Keratinocyte (primary cell): ENCODE results near the gene AOPEP. TPM values are rescaled to one million over a fixed set of nuclear protein-coding genes. Genes with fewer than 3 reads are reported as not detected.

Experiments used
- DNase-seq: peaks from one replicate; pipeline ENCODE4 v3.0.0-alpha.2; 2011; ENCODE audit warnings: low read depth, missing footprints, low spot score
- FAIRE-seq: peaks from 2 replicates; lab custom pipeline; 2011; peaks lifted over from hg19 to GRCh38; lab: Jason Lieb, UNC
- H2AFZ ChIP-seq: 2 replicates; pipeline ENCODE4 v1.6.0; 2012; ENCODE audit warnings: low read length, control low read depth, inconsistent platforms; ENCODE audit not compliant: control insufficient read depth
- H3K27ac ChIP-seq: 2 replicates; pipeline ENCODE4 v1.5.1; 2011; ENCODE audit warnings: low read length; ENCODE audit not compliant: control insufficient read depth, insufficient read depth
- H3K27me3 ChIP-seq: 3 replicates; pipeline ENCODE4 v1.6.0; 2011; ENCODE audit warnings: low read length; ENCODE audit not compliant: control insufficient read depth, insufficient read depth; ENCODE audit errors: extremely low read depth
- H3K36me3 ChIP-seq, 2 experiments: 2 replicates in 1 of 2; 3 replicates in 1 of 2; pipeline ENCODE4 v1.5.1; 2011; ENCODE audit warnings: low read length in 2 of 2, mild to moderate bottlenecking in 1 of 2; ENCODE audit not compliant: control insufficient read depth in 2 of 2, insufficient read depth in 2 of 2; ENCODE audit errors: extremely low read depth in 1 of 2
- H3K4me1 ChIP-seq: 3 replicates; pipeline ENCODE4 v1.5.1; 2011; ENCODE audit warnings: low read length; ENCODE audit not compliant: control insufficient read depth, insufficient read depth; ENCODE audit errors: extremely low read depth
- H3K4me2 ChIP-seq: 3 replicates; pipeline ENCODE4 v1.6.0; 2011; ENCODE audit warnings: low read depth, low read length; ENCODE audit not compliant: control insufficient read depth, insufficient read depth; ENCODE audit errors: extremely low read depth
- H3K4me3 ChIP-seq, 3 experiments: fragments of 200-600 bp in 1 of 3; sonication (generic) in 1 of 3; 2 replicates in 2 of 3; 3 replicates in 1 of 3; pipeline ENCODE4 v1.5.1; 2011 to 2016; ENCODE audit warnings: low read length in 3 of 3, mild to moderate bottlenecking in 3 of 3, control low read depth in 2 of 3, inconsistent platforms in 1 of 3, low read depth in 1 of 3, mixed read lengths in 1 of 3, mixed run types in 1 of 3, moderate library complexity in 1 of 3; ENCODE audit not compliant: control insufficient read depth in 2 of 3, insufficient read depth in 2 of 3; ENCODE audit errors: extremely low read depth in 1 of 3
- H3K79me2 ChIP-seq: 2 replicates; pipeline ENCODE4 v1.6.0; 2012; ENCODE audit warnings: low read length; ENCODE audit not compliant: control insufficient read depth, insufficient read depth
- H3K9ac ChIP-seq: 3 replicates; pipeline ENCODE4 v1.6.0; 2011; ENCODE audit warnings: low read length; ENCODE audit not compliant: control insufficient read depth, insufficient read depth; ENCODE audit errors: extremely low read depth
- H3K9me1 ChIP-seq: 3 replicates; pipeline ENCODE4 v1.6.0; 2011; ENCODE audit warnings: low read length; ENCODE audit not compliant: control insufficient read depth, insufficient read depth; ENCODE audit errors: extremely low read depth
- H3K9me3 ChIP-seq: 2 replicates; pipeline ENCODE4 v1.5.1; 2012; ENCODE audit warnings: low read depth, low read length; ENCODE audit not compliant: control insufficient read depth
- H4K20me1 ChIP-seq: 3 replicates; pipeline ENCODE4 v1.6.0; 2011; ENCODE audit warnings: low read length; ENCODE audit not compliant: control insufficient read depth, insufficient read depth; ENCODE audit errors: extremely low read depth
- CTCF ChIP-seq, 3 experiments: IDR thresholded peaks in 1 of 3; conservative IDR thresholded peaks in 1 of 3; optimal IDR thresholded peaks in 1 of 3; 2 replicates in 2 of 3; 3 replicates in 1 of 3; pipeline versions ENCODE3 to v1.5.1; 2011; ENCODE audit warnings: low read length in 3 of 3, mild to moderate bottlenecking in 3 of 3, moderate library complexity in 2 of 3, control low read depth in 1 of 3, inconsistent platforms in 1 of 3; ENCODE audit not compliant: insufficient read depth in 2 of 3; ENCODE audit errors: extremely low read depth in 1 of 3
- EZH2 ChIP-seq: IDR thresholded peaks from one replicate; pipeline ENCODE4 v1.6.1; 2012; ENCODE audit warnings: inconsistent platforms, mild to moderate bottlenecking, low read length, moderate library complexity
- dilution Hi-C: fragments of 300-500 bp; cut with MboI; formaldehyde crosslinking; loops from one replicate; pipeline ENCODE4 v1.7.0; 2020; ENCODE audit warnings: low sequenced_read_pairs; ENCODE audit not compliant: extremely low pct_ligation_motif_present
- polyA plus RNA-seq, 5 experiments: library from polyadenylated mRNA; depleted of rRNA in 3 of 5; stranded (reverse) in 3 of 5; stranded (forward) in 1 of 5; unstranded in 1 of 5; fragments of >200 nt; gene quantifications; 1 replicate in 1 of 5; 2 replicates in 3 of 5; 3 replicates in 1 of 5; pipeline versions ENCODE4 v1.2.1 to v1.2.3, GENCODE V29; 2011 to 2012; ENCODE audit warnings: missing spikeins in 2 of 5, low read depth in 1 of 5, low replicate concordance in 1 of 5

AOPEP gene
- polyA plus RNA-seq, 1 donor (not counting 4 experiments of a cell fraction or from before 2014, with no cell fraction given), result 27.0 TPM

GRCh38 chr9:94807556-94807955 lies 81.1 kb downstream of the AOPEP start:
- Histone ChIP-seq H3K9ac (no peak overlapping the region), H3K27me3 (no peaks in the 10 kb centered on the region), H3K27ac (no peak overlapping the region), H3K9me3 (no peaks in the 10 kb centered on the region), H3K36me3 (peaks cover 0 to 2% of the 10 kb centered on the region in 2 experiments), H4K20me1 (no peaks in the 10 kb centered on the region), H2AFZ (no peak overlapping the region), H3K4me1 (peaks cover 50% of the 10 kb centered on the region), H3K4me3 (no peak overlapping the region), H3K79me2 (no peaks in the 10 kb centered on the region), H3K4me2 (no peak overlapping the region), H3K9me1 (no peaks in the 10 kb centered on the region)
- dilution Hi-C loops, result no loop called here
- TF ChIP-seq CTCF (optimal IDR thresholded peaks at IDR 0.05 in 1 of 3, IDR thresholded peaks at IDR 0.05 in 1 of 3, conservative IDR thresholded peaks at IDR 0.05 in 1 of 3; ENCODE audit: extremely low read depth in 1 of 3, insufficient read depth in 2 of 3, low read length in 3 of 3), result no peak
- TF ChIP-seq EZH2, result no peak
- DNase-seq (no peak), FAIRE-seq (no peak)

GRCh38 chr9:94808926-94809700 lies 82.6 kb downstream of the AOPEP start:
- dilution Hi-C loops, result no loop called here
- Histone ChIP-seq H3K4me1 (peaks cover 37% of the 10 kb centered on the region), H3K4me2 (no peak overlapping the region), H3K9me3 (no peaks in the 10 kb centered on the region), H3K27me3 (no peaks in the 10 kb centered on the region), H3K9me1 (no peaks in the 10 kb centered on the region), H2AFZ (no peak overlapping the region), H4K20me1 (no peaks in the 10 kb centered on the region), H3K36me3 (peaks cover 2 to 3% of the 10 kb centered on the region in 2 experiments), H3K4me3 (no peak overlapping the region), H3K27ac (no peak overlapping the region), H3K9ac (no peak overlapping the region), H3K79me2 (no peaks in the 10 kb centered on the region)
- TF ChIP-seq CTCF (optimal IDR thresholded peaks at IDR 0.05 in 1 of 3, IDR thresholded peaks at IDR 0.05 in 1 of 3, conservative IDR thresholded peaks at IDR 0.05 in 1 of 3; ENCODE audit: extremely low read depth in 1 of 3, insufficient read depth in 2 of 3, low read length in 3 of 3), result no peak
- TF ChIP-seq EZH2, result no peak
- FAIRE-seq, result no peak
- no peak for DNase-seq
